UCSD-AML1 (cell line): Measurements from ENCODE around the gene KRT79.
"Not testable (repeated sequence)": the region's sequence is repeated elsewhere in the genome, so short reads cannot be mapped to it uniquely, and the experiment has no call there.

Experiments
- DNase-seq: peaks from one replicate; lab custom pipeline; 2025; ENCODE audit not compliant: unreplicated experiment; lab: John Stamatoyannopoulos, UW

KRT79 gene

DNA sequence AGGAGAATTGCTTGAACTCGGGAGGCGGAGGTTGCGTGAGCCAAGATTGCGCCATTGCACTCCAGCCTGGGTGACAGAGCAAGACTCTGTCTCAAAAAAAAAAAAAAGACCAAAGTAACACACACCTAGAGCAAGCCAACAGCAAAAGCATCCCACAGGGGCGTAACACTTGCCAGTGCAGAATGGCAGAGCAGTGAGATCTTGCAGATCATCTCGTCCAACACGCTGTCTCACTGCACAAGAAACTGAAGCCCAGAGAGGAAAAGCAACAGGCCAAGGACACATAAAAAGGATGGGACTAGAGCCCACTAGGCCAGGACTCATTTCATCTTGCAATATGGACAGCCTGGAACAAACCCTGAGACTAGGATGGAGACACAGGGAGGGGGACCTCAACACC lies 27.4 kb upstream of the KRT79 start:
- DNase-seq = no peak

DNA sequence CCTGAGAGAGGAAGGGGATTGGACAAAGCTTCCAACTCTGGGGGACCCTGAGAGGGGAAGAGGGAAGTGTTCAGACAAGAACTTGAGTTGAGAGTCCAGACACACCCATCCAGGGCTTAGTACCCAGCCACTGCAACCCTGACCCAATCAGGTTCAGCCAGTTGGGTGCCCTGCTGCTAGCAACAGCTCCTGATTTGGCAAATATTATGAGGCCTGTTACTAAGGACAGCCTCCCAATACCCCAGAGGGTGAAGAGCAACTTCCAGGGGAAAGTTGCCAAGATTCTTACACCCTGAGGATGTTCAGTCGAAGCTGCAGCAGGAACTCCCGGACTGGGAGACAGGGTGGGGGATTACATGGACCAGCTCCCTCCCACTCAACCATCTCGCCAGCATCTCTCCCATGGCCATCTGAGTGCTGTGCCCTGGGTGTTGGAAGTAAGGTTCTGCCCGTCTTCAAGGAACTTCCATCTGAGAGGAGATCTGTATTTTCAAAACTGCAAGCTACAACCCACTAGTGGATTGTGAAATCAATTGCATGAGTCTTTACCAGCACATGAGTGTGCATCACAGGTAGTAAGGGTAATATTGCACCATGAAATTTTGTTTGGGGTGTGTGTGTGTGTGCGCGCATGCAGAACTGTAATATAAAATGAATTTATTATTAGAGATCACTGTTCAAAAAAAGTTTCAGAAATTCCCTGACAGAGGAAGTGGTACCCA lies 26.2 kb upstream of the KRT79 start:
- no peak for DNase-seq

DNA sequence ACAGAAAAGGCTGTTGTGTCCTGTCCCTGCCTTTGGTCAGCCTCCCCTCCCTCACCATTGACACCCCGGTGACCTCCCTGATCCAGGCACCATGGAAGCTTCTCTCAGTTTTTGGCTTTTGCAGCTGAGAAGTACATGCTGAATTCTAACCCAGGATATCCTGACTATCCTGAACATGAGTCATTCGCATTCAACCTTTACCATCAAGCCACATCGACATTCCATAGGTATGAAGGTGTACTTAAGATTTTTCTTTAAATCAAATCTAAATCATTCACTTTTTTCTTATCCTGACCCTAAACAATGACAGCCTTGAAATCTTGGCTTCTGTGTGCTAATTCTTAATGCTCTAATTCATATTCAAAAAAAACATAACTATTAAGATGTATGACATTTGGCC lies 23.4 kb upstream of the KRT79 start:
- no peak for DNase-seq

DNA sequence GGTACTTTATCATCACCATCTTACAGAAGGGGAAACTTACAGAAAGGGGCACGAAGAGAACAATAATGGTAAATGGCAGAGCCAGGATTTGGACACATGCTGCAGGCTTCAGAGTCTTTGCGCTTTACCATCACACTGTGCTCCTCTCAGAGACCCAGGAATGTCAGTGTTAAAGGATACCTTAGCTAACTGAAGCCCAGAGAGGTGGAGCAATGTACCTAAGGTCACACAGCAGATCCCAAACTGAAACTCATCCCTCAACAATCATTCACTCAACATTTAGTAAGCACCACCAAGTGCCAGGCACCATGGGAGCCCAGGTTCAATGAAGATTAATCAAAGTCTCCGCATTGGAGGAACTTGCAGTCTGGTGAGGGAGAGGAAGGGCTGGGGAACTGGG lies 22.7 kb upstream of the KRT79 start:
- no peak for DNase-seq

DNA sequence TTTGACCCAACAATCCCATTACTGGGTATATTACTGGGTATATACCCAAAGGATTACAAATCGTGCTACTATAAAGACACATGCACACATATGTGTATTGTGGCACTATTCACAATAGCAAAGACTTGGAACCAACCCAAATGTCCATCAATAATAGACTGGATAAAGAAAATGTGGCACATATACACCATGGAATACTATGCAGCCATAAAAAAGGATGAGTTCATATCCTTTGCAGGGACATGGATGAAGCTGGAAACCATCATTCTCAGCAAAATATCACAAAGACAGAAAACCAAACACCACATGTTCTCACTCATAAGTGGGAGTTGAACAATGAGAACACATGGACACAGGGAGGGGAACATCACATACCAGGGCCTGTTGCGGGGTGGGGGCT lies 22.0 kb upstream of the KRT79 start:
- not testable (repeated sequence) for DNase-seq

DNA sequence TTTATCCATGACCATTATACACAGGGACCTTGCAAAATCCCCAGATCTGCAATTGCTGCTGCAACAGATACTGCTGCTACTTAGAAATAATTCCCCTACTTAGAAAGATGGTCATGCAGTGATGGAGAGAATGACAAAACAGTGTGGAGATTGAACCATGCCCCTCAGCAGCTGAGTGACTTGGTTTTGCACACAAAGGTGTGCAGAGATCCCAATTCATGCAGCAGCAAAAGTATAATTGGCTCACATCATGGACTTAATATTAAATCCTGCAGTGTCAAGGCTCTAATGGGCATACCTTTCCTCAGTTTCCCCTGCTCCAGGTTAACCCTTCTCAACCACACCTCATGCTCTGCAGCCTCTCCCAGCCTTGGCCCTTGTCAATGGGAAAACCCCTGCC lies 17.7 kb upstream of the KRT79 start:
- no peak for DNase-seq

DNA sequence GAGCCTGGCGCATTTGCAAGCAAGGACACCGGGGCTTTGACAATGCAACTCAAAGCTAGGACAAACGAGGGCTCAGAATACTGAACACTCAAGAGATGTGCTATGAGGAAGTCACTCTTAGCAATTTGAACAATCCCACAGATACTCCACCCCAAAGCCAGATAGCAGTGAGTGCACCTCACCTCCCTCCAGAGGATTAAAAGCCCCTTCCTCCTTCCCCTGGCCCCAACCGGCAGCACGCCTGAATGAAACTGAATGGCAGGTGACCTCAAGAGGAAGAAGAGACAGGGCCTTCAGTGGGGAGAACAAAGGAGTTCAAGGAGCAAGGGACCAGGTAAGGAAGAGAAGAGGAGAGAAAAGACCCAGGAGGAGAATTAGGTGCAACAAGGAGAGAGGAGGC lies 16.6 kb upstream of the KRT79 start:
- no peak for DNase-seq

DNA sequence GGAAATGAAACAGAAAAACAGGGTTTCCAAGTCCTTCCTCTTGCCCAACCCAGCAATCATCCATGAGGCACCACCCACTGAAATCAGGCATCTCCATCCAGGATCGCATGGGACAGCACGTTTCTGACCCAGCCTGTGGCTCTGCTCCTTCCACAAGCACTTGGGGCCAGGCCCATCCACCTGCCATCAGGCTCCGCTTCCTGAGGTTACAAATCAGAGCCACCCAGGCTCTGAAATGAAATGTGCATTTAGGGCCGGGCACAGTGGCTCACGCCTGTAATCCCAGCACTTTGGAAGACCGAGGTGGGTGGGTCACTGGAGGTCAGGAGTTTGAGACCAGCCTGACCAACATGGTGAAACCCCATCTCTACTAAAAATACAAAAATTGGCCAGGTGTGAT lies 15.4 kb upstream of the KRT79 start:
- no peak for DNase-seq

DNA sequence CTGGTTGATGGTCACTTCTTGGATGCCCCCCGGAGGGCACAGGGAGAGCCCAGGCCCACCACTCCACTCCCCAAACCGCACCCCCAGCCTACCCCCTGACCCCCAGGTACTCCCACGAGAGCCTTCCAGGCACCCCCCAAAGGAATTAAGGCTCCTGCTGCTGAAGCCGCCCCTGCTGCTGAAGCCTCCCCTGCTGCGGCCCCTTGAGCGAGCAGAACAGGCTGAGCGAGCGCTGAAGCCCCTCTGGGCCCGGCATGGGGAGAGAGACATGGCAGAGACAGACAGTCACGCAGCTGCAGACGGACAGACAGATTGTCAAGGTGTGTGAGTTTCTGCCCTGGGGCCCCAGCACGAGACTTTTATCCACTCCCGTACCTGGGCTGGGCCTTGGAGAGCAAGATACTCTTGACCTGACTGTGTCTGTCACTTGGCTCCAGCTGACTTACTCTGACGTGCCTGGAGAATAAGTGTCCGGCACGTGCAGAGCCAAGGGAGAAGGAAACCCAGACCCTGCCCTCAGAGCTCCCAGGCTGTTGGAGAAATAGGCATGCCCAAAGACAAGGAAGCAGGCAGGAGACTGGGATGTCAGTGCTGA lies 14.6 kb upstream of the KRT79 start, which contains the start of gene KRT78:
Gene KRT78, minus strand, starts transcription at position 334 of the 595 bp plus-strand sequence. Its CDS starts 64 bp downstream, at position 270.
- no peak for DNase-seq

DNA sequence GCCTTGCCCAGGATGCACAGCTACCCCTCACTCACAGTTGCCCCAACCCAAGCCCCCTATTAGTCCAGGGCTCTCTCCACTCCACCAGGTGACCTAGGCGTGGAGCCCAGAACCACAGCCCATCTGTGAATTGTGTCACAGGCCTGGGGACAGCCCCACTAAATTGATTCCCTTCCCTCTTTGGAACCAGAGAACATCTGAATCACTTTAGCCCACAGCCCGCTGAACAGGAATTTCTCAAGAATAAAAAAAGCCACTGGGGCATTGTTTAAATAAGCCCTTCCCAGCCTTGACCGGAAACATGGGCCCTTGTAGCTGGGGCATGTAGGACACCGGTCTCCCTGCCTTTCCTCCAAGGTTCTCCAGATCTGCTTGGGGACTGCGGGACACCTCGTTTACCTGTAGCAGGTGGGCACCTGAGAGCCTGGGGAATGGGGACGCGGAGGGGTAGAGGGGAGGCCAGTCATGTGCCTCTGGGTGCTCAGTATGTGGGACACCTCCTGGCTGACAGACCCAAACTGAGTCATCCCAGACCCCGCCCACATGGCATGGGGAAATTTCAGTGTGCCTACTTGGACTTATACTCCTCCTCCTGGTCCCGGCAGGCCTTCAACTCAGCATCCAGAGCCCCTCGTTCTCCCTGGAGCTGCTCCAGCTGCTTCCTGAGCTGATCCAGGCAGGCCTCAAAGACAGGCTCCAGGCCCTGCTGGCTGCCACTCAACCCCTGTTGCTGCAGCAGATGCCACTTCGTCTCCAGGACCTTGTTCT lies 13.4 kb upstream of the KRT79 start:
- DNase-seq = no peak

DNA sequence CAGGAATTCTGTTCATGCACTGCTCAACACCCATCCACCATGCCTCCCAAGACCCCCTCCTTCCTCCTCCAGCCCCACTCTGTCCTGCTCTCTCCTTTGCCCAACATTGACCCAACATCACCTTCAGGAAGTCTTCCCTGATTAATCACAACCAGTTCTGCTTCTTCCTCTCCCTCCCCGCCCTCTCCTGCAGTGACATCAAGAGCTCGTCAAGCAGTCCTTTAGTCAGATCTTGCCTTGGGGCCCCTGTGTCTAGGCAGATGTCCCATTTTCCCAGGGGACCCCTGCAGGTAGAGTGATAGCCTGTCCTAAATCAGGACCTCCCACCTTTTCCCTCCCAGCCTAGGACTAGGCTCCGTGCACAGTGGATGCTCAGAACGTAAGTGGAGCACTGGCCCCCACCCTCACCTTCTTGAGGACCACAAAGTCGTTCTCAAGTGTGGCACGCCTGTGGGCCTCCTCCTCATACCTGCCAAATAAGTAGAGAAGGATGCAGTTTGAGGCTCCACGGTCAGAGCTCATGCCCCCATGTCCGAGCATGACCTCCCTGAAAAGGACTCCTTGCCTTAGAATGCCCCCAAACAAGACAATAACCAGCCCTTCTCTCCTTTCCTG lies 12.4 kb upstream of the KRT79 start:
- DNase-seq = no peak

DNA sequence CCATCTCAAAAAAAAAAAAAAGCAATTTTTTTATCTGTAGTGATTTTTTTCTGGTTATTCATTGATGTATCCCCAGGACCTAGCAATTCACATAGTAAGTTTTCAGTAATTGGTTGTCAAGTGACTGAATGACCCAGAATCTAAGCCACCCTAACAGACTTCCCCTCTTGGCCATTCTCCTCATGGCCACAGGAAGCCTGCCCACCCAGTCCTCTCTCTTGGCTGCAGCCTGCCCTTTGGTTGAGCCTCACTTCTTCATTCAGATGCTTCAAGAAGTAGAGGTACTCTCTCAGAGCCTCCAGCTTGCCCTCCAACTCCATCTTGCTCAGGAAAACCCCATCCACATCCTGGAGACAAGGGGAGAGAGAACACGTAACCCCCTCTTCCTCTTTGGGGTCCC lies 11.8 kb upstream of the KRT79 start:
- DNase-seq = no peak

DNA sequence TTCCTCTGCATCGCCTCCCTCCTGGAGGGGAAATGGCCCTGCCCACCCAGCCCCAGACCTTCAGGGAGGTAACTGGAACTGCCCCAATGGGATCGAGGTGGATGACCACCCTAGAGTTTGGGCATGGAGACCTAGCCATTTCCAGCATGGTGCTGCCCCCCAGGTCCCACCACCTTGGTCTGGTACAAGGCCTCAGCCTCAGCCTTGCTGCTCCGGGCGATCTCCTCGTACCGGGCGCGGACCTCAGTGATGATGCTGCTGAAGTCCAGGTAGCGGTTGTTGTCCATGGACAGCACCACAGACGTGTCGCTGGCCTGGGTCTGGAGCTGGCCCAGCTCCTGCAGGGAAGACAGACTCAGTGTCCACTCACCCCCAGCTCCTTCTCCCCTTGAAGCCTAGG lies 10.3 kb upstream of the KRT79 start:
- no peak for DNase-seq

DNA sequence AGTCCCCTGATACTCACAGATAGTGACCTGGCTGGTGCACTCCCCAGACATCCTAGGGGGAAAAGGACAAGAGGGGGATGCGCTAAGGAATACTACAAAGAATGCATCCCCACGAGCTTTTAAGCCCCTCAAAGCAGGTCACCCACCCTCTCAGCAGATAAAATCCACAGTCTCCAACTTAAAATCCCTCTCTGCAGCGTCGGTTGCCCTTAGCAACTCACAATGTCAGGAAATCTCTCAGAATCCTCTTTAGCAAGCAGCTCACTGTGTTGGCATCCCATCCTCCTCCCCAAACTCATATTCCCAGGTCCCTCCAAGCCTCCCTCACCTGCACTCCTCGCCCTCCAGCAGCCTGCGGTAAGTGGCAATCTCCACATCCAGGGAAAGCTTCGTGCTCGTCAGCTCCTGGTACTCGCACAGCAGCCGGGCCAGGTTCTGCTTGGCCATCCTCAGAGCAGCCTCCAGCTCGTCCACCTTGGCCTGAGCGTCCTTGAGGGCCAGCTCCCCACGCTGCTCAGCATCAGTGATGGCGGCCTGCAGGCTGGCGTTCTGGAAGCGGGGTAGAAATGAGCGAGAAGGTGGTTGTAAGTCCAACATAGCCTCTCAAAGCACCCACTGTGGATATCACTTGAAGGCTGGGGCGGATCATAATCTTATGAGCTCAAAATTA lies 5.5 kb upstream of the KRT79 start:
- DNase-seq = no peak

DNA sequence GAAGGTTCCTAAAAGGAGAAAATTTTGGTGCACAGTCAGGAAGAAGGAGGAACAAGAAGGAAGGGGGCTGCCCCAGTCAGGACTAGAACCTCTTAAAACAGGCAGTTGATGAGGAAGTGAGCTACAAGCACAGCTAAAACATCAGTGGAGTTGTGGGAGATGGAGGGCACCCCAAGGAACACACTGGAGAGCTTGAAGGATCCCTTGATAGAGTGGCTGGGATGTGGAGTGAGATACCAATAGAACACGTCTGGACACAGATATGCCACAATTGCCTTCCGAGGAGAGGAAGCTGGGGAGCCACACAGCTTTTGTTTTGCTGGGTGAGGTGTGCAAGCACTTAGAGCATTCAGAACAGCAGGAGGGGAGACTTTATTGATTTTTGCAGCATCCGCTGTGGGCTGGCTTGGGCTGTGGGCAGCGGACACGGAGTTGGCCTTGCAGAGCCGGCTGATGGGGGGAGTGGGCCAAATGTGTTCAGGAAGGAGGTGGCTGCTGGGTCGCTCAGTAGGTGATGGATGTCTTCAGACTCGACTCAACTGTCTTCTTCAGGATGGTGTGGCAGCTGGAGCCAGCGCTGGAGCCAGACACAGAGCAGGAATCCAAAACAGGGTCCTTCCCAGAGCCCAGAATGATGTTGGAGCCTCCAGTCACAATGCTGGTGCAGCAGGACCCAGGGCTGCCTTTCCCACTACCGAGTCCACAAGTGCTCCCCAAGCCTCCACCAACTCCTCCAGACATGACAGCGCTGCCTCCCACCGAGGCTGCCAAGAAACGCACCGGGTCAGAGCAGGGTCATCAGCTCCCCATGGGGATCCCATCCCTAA lies 4.7 kb upstream of the KRT79 start:
- DNase-seq = no peak

DNA sequence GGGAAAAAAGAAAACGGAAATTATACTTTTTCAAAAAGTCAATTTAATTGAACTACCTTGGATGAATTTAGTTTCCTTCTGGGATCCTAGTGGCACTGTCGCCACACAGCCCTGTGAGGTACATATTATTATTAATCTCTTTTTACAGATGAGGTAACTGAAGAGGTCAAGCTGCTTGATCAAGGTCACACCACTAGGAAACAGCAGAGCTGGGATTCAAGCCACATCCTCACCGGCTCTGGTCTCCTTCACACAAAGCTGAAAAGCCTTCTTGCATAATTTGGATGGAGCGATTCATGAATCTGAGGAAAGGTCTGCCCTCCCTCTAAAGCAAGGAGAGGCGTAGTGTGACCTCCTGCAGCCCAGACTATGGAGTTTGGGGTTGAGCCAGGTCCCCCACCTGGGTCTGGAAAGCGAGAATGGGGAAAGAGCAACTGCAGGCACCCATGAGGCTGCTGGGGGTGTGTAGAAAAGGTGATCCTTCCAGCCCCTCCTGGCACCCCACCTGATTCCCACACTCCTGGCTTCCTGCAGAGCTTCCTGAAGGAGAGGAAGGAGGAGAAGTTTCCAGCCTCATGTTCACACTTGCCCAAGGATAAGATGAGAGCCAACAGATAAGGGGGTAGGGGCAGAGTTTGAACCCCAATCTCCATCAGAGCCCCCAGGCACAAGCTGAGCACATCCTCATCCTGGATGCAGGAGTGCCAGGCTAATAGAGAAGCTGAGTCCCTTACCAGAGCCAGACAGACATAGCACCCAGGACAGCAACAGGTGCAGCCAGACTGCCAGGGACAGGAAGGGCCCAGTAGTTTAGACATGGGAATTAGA lies 3.9 kb upstream of the KRT79 start:
- no peak for DNase-seq

DNA sequence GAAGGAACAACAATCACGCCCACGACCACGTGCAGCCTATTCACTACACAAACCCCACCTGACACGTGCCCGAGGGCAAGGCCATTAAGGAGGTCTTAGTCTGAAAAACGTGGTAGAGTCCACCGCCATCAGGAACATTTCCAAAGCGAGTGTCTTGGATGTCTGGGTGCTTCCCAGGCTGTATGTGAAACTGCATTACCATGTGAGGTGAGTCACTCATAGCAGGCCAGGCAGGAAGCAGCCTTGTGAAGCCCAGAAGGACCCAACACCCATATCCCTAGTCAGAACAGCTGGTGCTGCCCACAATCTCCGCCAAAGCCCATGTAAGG lies 3.3 kb upstream of the KRT79 start:
- DNase-seq = no peak

DNA sequence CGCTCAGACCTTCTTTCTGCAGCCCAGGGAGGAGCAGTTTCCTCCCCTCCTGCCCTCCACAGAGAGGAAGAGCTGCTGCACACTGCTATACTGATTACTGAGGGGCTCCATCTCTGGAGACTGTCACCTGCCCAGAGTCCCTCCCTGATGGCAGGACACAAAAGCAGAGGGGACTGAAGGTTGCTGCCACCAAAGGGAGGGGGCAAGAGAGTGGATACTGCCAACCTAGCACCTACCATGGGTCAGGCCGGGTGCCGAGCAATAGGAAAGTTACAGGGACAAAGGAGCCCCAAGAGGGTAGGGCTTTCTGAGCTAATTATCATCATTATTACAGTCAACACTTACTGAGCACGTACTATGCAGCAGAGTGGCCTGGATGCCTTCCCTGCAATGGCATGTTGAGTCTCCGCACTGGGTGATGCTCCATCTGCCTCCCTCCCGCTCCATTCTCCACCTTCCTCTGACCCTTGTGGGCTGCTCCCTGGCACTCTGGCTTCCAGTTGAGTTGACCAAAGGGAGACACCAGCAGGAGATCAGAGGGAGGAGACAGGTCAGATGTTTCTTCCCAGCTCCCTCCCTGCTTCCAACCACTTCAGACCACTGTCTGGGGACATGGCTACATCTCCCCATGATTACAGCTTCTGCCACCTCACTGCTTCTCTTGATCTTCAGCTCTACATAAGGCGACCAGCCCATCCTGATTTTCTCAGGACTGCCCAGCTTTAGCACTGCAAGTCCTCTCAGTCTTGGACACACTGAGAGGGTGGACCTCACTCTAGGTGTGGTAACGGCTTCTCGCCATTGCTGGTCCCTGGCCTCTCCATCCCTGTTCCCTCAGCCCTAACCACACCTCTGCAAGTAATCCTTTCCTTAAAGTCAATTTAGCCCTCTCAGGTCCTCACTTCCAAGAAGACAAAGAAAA lies 2.6 kb upstream of the KRT79 start:
- no peak for DNase-seq

DNA sequence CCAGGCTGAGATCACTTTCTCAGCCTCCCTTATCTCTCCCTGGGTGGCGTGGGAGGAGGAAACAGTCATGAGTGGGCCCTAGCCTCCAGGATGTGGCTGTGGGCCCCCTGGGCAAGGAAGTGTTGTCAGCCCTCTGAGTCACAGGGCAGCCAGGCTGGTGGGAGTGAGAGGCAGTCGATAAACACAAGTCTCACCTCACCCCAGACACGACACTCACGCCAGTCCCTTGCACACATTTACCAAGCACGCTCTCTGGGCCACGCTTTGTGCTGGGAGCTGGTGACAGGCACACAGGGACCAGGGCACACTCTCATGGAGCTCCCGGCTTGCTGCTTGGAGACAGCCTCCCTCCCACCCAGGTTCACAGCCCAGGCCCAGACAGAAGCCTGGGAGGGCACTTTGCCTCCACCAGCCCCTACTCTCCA lies 1.9 kb upstream of the KRT79 start:
- peak; percentile 71 for DNase-seq
